ENCODE data around the gene FAM32A.

FAM32A gene

GRCh38 chr19:16205205-16206045 lies 20.2 kb downstream of the FAM32A start:
- Histone ChIP-seq H3K36me3 (replicated peaks; ENCODE audit: low read depth, low read length) (peaks cover 66% of the 10 kb centered on the region), H3K9ac (ENCODE audit: low read length) (no peak overlapping the region)

GRCh38 chr19:16206046-16206605 lies 20.9 kb downstream of the FAM32A start:
- no peaks in the 10 kb centered on the region for H3K9me3 ChIP-seq (ENCODE audit: insufficient read depth, low read length)
- no peak overlapping the region for H3K9ac ChIP-seq (ENCODE audit: low read length)
- no peak overlapping the region for H2AFZ ChIP-seq (ENCODE audit: low read depth, low read length)
- peaks cover 32% of the 10 kb centered on the region for H3K4me1 ChIP-seq (ENCODE audit: low read length)
- H3K4me3 ChIP-seq (ENCODE audit: low read length), result no peak overlapping the region
- no peak overlapping the region for H3K4me2 ChIP-seq (ENCODE audit: low read length)
- H3K79me2 ChIP-seq (ENCODE audit: low read length), result peaks cover 24% of the 10 kb centered on the region
- TF ChIP-seq EZH2phosphoT487 (IDR thresholded peaks at IDR 0.05; ENCODE audit: low read depth), result no peak
- TF ChIP-seq CTCF (IDR thresholded peaks at IDR 0.05; ENCODE audit: low read depth, low read length), result no peak
- no peaks in the 10 kb centered on the region for H4K20me1 ChIP-seq (ENCODE audit: insufficient read depth, low read length)
- peaks cover 65% of the 10 kb centered on the region for H3K36me3 ChIP-seq (replicated peaks; ENCODE audit: low read depth, low read length)
- no peak overlapping the region for H3K27ac ChIP-seq (ENCODE audit: low read length)
- H3K27me3 ChIP-seq (ENCODE audit: low read depth, low read length), result no peaks in the 10 kb centered on the region

More at GRCh38 chr19:16205205-16206045, 20.2 kb downstream of the FAM32A start:
- Histone ChIP-seq H3K27ac (ENCODE audit: low read length) (no peak overlapping the region), H3K79me2 (ENCODE audit: low read length) (peaks cover 31% of the 10 kb centered on the region), H3K4me1 (ENCODE audit: low read length) (peaks cover 35% of the 10 kb centered on the region), H3K9me3 (ENCODE audit: insufficient read depth, low read length) (no peaks in the 10 kb centered on the region), H3K4me2 (ENCODE audit: low read length) (no peak overlapping the region), H3K27me3 (ENCODE audit: low read depth, low read length) (no peaks in the 10 kb centered on the region), H2AFZ (ENCODE audit: low read depth, low read length) (no peak overlapping the region), H4K20me1 (ENCODE audit: insufficient read depth, low read length) (no peaks in the 10 kb centered on the region), H3K4me3 (ENCODE audit: low read length) (no peak overlapping the region)
- TF ChIP-seq CTCF (IDR thresholded peaks at IDR 0.05; ENCODE audit: low read depth, low read length) (no peak), EZH2phosphoT487 (IDR thresholded peaks at IDR 0.05; ENCODE audit: low read depth) (no peak)

- Histone ChIP-seq H3K9me3 (ENCODE audit: insufficient read depth, low read length) (no peaks in the 10 kb centered on the region), H4K20me1 (ENCODE audit: insufficient read depth, low read length) (no peaks in the 10 kb centered on the region), H3K9ac (ENCODE audit: low read length) (no peak overlapping the region), H3K4me2 (ENCODE audit: low read length) (no peak overlapping the region), H3K27ac (ENCODE audit: low read length) (no peak overlapping the region), H3K36me3 (replicated peaks; ENCODE audit: low read depth, low read length) (peaks cover 70% of the 10 kb centered on the region), H3K79me2 (ENCODE audit: low read length) (peaks cover 22% of the 10 kb centered on the region), H3K4me3 (ENCODE audit: low read length) (no peak overlapping the region), H3K4me1 (ENCODE audit: low read length) (peaks cover 29% of the 10 kb centered on the region), H2AFZ (ENCODE audit: low read depth, low read length) (no peak overlapping the region), H3K27me3 (ENCODE audit: low read depth, low read length) (no peaks in the 10 kb centered on the region)
- TF ChIP-seq CTCF (IDR thresholded peaks at IDR 0.05; ENCODE audit: low read depth, low read length), result no peak
Measured at GRCh38 chr19:16206637-16207036, 21.4 kb downstream of the FAM32A start.

GRCh38 chr19:16207063-16207462 lies 21.9 kb downstream of the FAM32A start:
- Histone ChIP-seq H2AFZ (ENCODE audit: low read depth, low read length) (no peak overlapping the region), H3K79me2 (ENCODE audit: low read length) (peaks cover 19% of the 10 kb centered on the region), H3K4me3 (ENCODE audit: low read length) (no peak overlapping the region), H3K9ac (ENCODE audit: low read length) (no peak overlapping the region), H3K4me1 (ENCODE audit: low read length) (peaks cover 25% of the 10 kb centered on the region), H3K27ac (ENCODE audit: low read length) (no peak overlapping the region), H3K27me3 (ENCODE audit: low read depth, low read length) (no peaks in the 10 kb centered on the region), H3K4me2 (ENCODE audit: low read length) (no peak overlapping the region), H3K9me3 (ENCODE audit: insufficient read depth, low read length) (no peaks in the 10 kb centered on the region), H3K36me3 (replicated peaks; ENCODE audit: low read depth, low read length) (peaks cover 71% of the 10 kb centered on the region), H4K20me1 (ENCODE audit: insufficient read depth, low read length) (no peaks in the 10 kb centered on the region)
- TF ChIP-seq EZH2phosphoT487 (IDR thresholded peaks at IDR 0.05; ENCODE audit: low read depth), result no peak
- TF ChIP-seq CTCF (IDR thresholded peaks at IDR 0.05; ENCODE audit: low read depth, low read length), result no peak
